OCI-LY7 (cell line): ENCODE results near the gene SYS1. TPM values are rescaled to one million over a fixed set of nuclear protein-coding genes. Genes with fewer than 3 reads are reported as not detected.

ENCODE experiments used
- BruUV-seq: library from RNA; stranded (reverse); fragments of 400-500 nt; replicated peaks from 2 replicates; lab custom pipeline; 2021; lab: Mats Ljungman, UMichigan
- CTCF ChIA-PET: fragments of 300-600 bp; sonication (Branson Sonifier 250); formaldehyde crosslinking; loops from one replicate; lab custom pipeline; 2022; ENCODE audit warnings: antibody characterized with exemption; ENCODE audit not compliant: unreplicated experiment; lab: Charles Lee
- POLR2A ChIA-PET: fragments of 300-600 bp; sonication (Branson Sonifier 250); formaldehyde crosslinking; loops from one replicate; lab custom pipeline; 2022; ENCODE audit warnings: antibody characterized with exemption; lab: Charles Lee
- DNase-seq: peaks from one replicate; pipeline ENCODE4 v3.0.0-alpha.2; 2015; ENCODE audit warnings: low spot score
- H2AFZ ChIP-seq: fragments of 200-600 bp; sonication (generic), shearing (Covaris generic); 2 replicates; pipeline ENCODE4 v1.6.1; 2014; ENCODE audit warnings: mild to moderate bottlenecking, antibody characterized with exemption, low read length, moderate library complexity
- H3K27ac ChIP-seq: fragments of 200-600 bp; sonication (generic); 2 replicates; pipeline ENCODE4 v1.5.1; 2014; ENCODE audit warnings: mixed run types, low read depth, mild to moderate bottlenecking, moderate library complexity, low read length, inconsistent platforms; ENCODE audit not compliant: poor library complexity, severe bottlenecking
- H3K36me3 ChIP-seq: fragments of 200-600 bp; sonication (generic); 2 replicates; pipeline ENCODE4 v1.6.1; 2014; ENCODE audit warnings: mild to moderate bottlenecking, antibody characterized with exemption, low read length, moderate library complexity, mixed read lengths; ENCODE audit not compliant: insufficient read depth
- H3K4me1 ChIP-seq: fragments of 200-600 bp; sonication (generic); 2 replicates; pipeline ENCODE4 v1.5.1; 2014; ENCODE audit warnings: mild to moderate bottlenecking, low read length; ENCODE audit not compliant: insufficient read depth, poor library complexity, severe bottlenecking
- H3K4me2 ChIP-seq: fragments of 200-600 bp; sonication (generic); 2 replicates; pipeline ENCODE4 v1.6.1; 2014; ENCODE audit warnings: mild to moderate bottlenecking, low read length
- H3K4me3 ChIP-seq: fragments of 200-600 bp; sonication (generic); 2 replicates; pipeline ENCODE4 v1.5.1; 2014; ENCODE audit warnings: mild to moderate bottlenecking, low read depth, low read length; ENCODE audit not compliant: poor library complexity, severe bottlenecking
- H3K79me2 ChIP-seq: fragments of 200-600 bp; sonication (generic); 2 replicates; pipeline ENCODE4 v1.6.1; 2016; ENCODE audit warnings: low read depth, mild to moderate bottlenecking, low read length, moderate library complexity, mixed read lengths; ENCODE audit not compliant: insufficient read depth
- H3K9me2 ChIP-seq: fragments of 200-600 bp; sonication (generic); 2 replicates; pipeline ENCODE4 v1.6.1; 2016; ENCODE audit warnings: mild to moderate bottlenecking, low read length, mixed read lengths; ENCODE audit not compliant: insufficient read depth
- H3K9me3 ChIP-seq: fragments of 200-600 bp; sonication (generic); 2 replicates; pipeline ENCODE4 v1.6.1; 2014; ENCODE audit warnings: mild to moderate bottlenecking, mixed run types, low read length, mixed read lengths
- H4K20me1 ChIP-seq: fragments of 200-600 bp; sonication (generic); 2 replicates; pipeline ENCODE4 v1.6.1; 2014; ENCODE audit warnings: mild to moderate bottlenecking, antibody characterized with exemption, low read length, moderate library complexity, mixed read lengths; ENCODE audit not compliant: insufficient read depth
- EZH2phosphoT487 ChIP-seq: fragments of 200-600 bp; sonication (generic); IDR thresholded peaks from 2 replicates; pipeline ENCODE4 v1.6.1; 2018; ENCODE audit warnings: low read depth, borderline replicate concordance, mild to moderate bottlenecking, mixed run types, antibody characterized with exemption, low read length, moderate library complexity, mixed read lengths
- intact Hi-C: fragments of 100-400 bp; cut with micrococcal nuclease; formaldehyde crosslinking; loops from one replicate; pipeline ENCODE4 v1.10.0; 2022; ENCODE audit not compliant: unreplicated experiment
- total RNA-seq, 2 experiments: library from RNA; depleted of rRNA in 1 of 2; stranded (reverse); fragments of >200 nt in 1 of 2; shearing (Covaris generic) in 1 of 2; gene quantifications; 2 replicates each; pipeline ENCODE4 v1.2.3, GENCODE V29; 2014 to 2022
- TF ChIP-seq, protein P1 (sequence below): fragments of 200-600 bp; sonication (generic); conservative IDR thresholded peaks from 2 replicates; pipeline ENCODE4 v1.5.1; 2014; ENCODE audit warnings: mild to moderate bottlenecking, antibody characterized with exemption, low read length, moderate library complexity, mixed read lengths

The SYS1 gene
- total RNA-seq, 2 experiments from 2014 or later: 9.6 to 37.6 TPM

DNA sequence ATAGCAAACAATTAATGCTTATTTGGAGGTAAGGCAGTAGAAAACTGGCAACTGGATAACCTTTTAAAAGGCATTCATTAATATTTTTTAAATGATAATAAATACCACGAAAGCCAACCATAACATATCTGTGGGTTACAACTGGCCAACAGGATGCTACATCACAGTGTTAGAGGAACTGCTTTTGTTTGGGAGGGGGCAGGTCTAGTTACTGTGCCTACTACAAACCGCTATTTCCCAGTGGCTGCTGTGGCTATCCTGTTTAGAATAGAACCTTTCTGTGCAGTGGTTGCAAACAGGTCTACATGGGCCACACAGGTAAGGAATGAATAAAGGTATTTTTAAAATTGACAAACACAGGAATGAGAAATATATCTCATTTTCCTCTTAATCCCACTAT, 54.0 kb downstream of the SYS1 start:
- POLR2A ChIA-PET: interaction anchor here (0.5 to 0.6 kb wide), 2 partner anchors 22 to 505 kb away, joined by 3 to 4 read pairs; no protein-coding TSS in a partner anchor
- peaks cover 6% of the 10 kb centered on the region; the same call in 1 of the 2 replicates for H4K20me1 ChIP-seq
- TSS peak; percentile 70 for BruUV-seq
- CTCF ChIA-PET: no interaction called here
- peaks cover 42% of the 10 kb centered on the region for H3K79me2 ChIP-seq
- intact Hi-C loops: loop anchor here (1.0 to 5.0 kb wide), 3 partner anchors 15 to 555 kb away; partner anchors contain the start of genes SYS1 and ZNF335
- peak overlapping the region; percentile 98 for H3K4me3 ChIP-seq
- H3K4me2 ChIP-seq: peak overlapping the region; percentile 98
- H3K9me2 ChIP-seq: no peaks in the 10 kb centered on the region
- H3K4me1 ChIP-seq: peaks cover 55% of the 10 kb centered on the region
- no peaks in the 10 kb centered on the region for H3K9me3 ChIP-seq
- DNase-seq: peak; percentile 52
- H2AFZ ChIP-seq: no peak overlapping the region
- no peak for TF ChIP-seq EZH2phosphoT487
- TF ChIP-seq, protein P1, sequence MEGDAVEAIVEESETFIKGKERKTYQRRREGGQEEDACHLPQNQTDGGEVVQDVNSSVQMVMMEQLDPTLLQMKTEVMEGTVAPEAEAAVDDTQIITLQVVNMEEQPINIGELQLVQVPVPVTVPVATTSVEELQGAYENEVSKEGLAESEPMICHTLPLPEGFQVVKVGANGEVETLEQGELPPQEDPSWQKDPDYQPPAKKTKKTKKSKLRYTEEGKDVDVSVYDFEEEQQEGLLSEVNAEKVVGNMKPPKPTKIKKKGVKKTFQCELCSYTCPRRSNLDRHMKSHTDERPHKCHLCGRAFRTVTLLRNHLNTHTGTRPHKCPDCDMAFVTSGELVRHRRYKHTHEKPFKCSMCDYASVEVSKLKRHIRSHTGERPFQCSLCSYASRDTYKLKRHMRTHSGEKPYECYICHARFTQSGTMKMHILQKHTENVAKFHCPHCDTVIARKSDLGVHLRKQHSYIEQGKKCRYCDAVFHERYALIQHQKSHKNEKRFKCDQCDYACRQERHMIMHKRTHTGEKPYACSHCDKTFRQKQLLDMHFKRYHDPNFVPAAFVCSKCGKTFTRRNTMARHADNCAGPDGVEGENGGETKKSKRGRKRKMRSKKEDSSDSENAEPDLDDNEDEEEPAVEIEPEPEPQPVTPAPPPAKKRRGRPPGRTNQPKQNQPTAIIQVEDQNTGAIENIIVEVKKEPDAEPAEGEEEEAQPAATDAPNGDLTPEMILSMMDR: no peak
- peak overlapping the region; percentile 84 for H3K27ac ChIP-seq
- peaks cover 43% of the 10 kb centered on the region for H3K36me3 ChIP-seq

Other genes starting within 250 kb of the SYS1 start
- not detected in 2 replicates for gene WFDC5, start 248.0 kb upstream of the SYS1 start, total RNA-seq (2014; rRNA removed; shearing (Covaris generic))
- gene WFDC5, start 248.0 kb upstream of the SYS1 start, total RNA-seq (2022): not detected in 2 replicates
- gene WFDC12, start 238.7 kb upstream of the SYS1 start, total RNA-seq (2014; rRNA removed; shearing (Covaris generic)): not detected in 2 replicates
- not detected in 2 replicates for gene WFDC12, start 238.7 kb upstream of the SYS1 start, total RNA-seq (2022)
- not detected in 2 replicates for gene PI3, start 188.3 kb upstream of the SYS1 start, total RNA-seq (2014; rRNA removed; shearing (Covaris generic))
- not detected in 2 replicates for gene PI3, start 188.3 kb upstream of the SYS1 start, total RNA-seq (2022)
- not detected in 2 replicates for gene SEMG1, start 156.1 kb upstream of the SYS1 start, total RNA-seq (2014; rRNA removed; shearing (Covaris generic))
- gene SEMG1, start 156.1 kb upstream of the SYS1 start, total RNA-seq (2022): not detected in 2 replicates
- gene SEMG2, start 141.8 kb upstream of the SYS1 start, total RNA-seq (2014; rRNA removed; shearing (Covaris generic)): not detected in 2 replicates
- gene SEMG2, start 141.8 kb upstream of the SYS1 start, total RNA-seq (2022): not detected in 2 replicates
- not detected in 2 replicates for gene SLPI, start 108.6 kb upstream of the SYS1 start, total RNA-seq (2014; rRNA removed; shearing (Covaris generic))
- not detected in 2 replicates for gene SLPI, start 108.6 kb upstream of the SYS1 start, total RNA-seq (2022)
- not detected in 2 replicates for gene RBPJL, start 56.3 kb upstream of the SYS1 start, total RNA-seq (2014; rRNA removed; shearing (Covaris generic))
- gene RBPJL, start 56.3 kb upstream of the SYS1 start, total RNA-seq (2022): not detected in 2 replicates
- gene MATN4, start 54.9 kb upstream of the SYS1 start, total RNA-seq (2014; rRNA removed; shearing (Covaris generic)): 0.38 TPM in 1 of 2 replicates, not detected in the other
- gene MATN4, start 54.9 kb upstream of the SYS1 start, total RNA-seq (2022): 0.24 TPM in 1 of 2 replicates, not detected in the other
- gene SDC4, start 14.7 kb upstream of the SYS1 start, total RNA-seq (2014; rRNA removed; shearing (Covaris generic)): not detected in 2 replicates
- gene SDC4, start 14.7 kb upstream of the SYS1 start, total RNA-seq (2022): not detected in 2 replicates
- gene TP53TG5, start 15.2 kb downstream of the SYS1 start, total RNA-seq (2014; rRNA removed; shearing (Covaris generic)): not detected in 2 replicates
- not detected in 2 replicates for gene TP53TG5, start 15.2 kb downstream of the SYS1 start, total RNA-seq (2022)
- 0.57 TPM in 1 of 2 replicates, not detected in the other for gene DBNDD2, start 45.1 kb downstream of the SYS1 start, total RNA-seq (2014; rRNA removed; shearing (Covaris generic))
- gene DBNDD2, start 45.1 kb downstream of the SYS1 start, total RNA-seq (2022): not detected in 2 replicates
- 75.7 and 104 TPM in 2 replicates for gene PIGT, start 53.0 kb downstream of the SYS1 start, total RNA-seq (2014; rRNA removed; shearing (Covaris generic))
- 79.4 and 89.2 TPM in 2 replicates for gene PIGT, start 53.0 kb downstream of the SYS1 start, total RNA-seq (2022)
- gene WFDC2, start 106.6 kb downstream of the SYS1 start, total RNA-seq (2014; rRNA removed; shearing (Covaris generic)): 4.4 TPM in 1 of 2 replicates, not detected in the other
- gene WFDC2, start 106.6 kb downstream of the SYS1 start, total RNA-seq (2022): 0.46 TPM in 1 of 2 replicates, not detected in the other
- gene SPINT3, start 152.5 kb downstream of the SYS1 start, total RNA-seq (2014; rRNA removed; shearing (Covaris generic)): not detected in 2 replicates
- gene SPINT3, start 152.5 kb downstream of the SYS1 start, total RNA-seq (2022): not detected in 2 replicates
- gene WFDC6, start 176.3 kb downstream of the SYS1 start, total RNA-seq (2014; rRNA removed; shearing (Covaris generic)): not detected in 2 replicates
- not detected in 2 replicates for gene WFDC6, start 176.3 kb downstream of the SYS1 start, total RNA-seq (2022)
- gene EPPIN, start 184.2 kb downstream of the SYS1 start, total RNA-seq (2014; rRNA removed; shearing (Covaris generic)): not detected in 2 replicates
- gene EPPIN, start 184.2 kb downstream of the SYS1 start, total RNA-seq (2022): not detected in 2 replicates
- not detected in 2 replicates for gene WFDC8, start 216.1 kb downstream of the SYS1 start, total RNA-seq (2014; rRNA removed; shearing (Covaris generic))
- not detected in 2 replicates for gene WFDC8, start 216.1 kb downstream of the SYS1 start, total RNA-seq (2022)